ENCODE measurements around the gene IL32.
A peak's percentile ranks its signal among the peaks of the same experiment; 100 is the strongest.
"Not testable (repeated sequence)": the region's sequence is repeated elsewhere in the genome, so short reads cannot be mapped to it uniquely, and the experiment has no call there.

IL32 gene

DNA sequence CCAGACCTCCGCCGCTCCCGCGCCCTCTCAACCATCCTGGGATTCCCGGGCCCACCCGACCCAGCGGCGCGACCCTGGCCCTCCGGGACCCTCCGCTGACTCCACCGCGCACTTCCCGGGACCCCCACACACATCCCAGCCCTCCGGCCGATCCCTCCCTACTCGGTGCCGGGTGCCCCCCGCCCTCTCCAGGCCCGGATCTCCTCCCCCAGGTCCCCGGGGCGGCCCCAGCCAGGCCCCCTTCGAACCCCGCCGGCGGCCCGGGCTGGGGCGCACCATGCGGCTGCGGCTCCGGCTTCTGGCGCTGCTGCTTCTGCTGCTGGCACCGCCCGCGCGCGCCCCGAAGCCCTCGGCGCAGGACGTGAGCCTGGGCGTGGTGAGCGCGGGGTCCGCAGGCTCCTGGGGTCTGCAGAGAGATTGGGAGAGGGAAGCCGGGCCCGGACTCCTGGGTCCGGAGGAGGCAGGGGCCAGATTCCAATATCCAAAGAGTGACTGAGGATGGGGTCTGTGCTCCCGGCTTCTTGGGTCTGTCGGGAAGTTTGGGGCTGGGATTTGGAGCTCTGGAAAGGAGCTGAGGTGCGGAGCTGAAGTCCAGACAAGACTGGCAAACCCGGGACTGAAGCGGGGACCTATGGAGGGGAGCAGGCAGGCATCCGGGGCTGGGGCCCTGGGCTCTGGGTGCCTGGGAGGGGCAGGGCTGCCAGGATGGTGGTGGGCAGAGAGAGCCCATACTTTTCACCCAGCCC is 18.6 kb upstream of the IL32 start:
- H3K4me3 ChIP-seq (replicated peaks; ENCODE audit: low read depth, low read length) = 0 out of 2 replicates have a peak overlapping the region, but pooled peaks have one; percentile 13
- no peak for DNase-seq (ENCODE audit: extremely low read depth, low read depth)
- TF ChIP-seq, protein P1, sequence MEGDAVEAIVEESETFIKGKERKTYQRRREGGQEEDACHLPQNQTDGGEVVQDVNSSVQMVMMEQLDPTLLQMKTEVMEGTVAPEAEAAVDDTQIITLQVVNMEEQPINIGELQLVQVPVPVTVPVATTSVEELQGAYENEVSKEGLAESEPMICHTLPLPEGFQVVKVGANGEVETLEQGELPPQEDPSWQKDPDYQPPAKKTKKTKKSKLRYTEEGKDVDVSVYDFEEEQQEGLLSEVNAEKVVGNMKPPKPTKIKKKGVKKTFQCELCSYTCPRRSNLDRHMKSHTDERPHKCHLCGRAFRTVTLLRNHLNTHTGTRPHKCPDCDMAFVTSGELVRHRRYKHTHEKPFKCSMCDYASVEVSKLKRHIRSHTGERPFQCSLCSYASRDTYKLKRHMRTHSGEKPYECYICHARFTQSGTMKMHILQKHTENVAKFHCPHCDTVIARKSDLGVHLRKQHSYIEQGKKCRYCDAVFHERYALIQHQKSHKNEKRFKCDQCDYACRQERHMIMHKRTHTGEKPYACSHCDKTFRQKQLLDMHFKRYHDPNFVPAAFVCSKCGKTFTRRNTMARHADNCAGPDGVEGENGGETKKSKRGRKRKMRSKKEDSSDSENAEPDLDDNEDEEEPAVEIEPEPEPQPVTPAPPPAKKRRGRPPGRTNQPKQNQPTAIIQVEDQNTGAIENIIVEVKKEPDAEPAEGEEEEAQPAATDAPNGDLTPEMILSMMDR (IDR thresholded peaks at IDR 0.05; ENCODE audit: low read depth, low read length, missing control alignments) = no peak

DNA sequence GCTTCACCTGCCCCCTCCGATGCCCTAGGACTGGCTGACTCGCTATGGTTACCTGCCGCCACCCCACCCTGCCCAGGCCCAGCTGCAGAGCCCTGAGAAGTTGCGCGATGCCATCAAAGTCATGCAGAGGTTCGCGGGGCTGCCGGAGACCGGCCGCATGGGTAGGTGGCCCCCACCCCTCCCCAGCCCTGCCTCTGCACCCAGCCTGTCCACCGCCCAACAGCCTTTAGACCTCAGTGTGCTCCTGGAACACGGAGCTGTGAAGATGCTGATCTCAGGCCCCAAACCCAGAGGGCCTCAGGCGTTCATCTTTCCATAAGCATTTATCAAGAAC is 18.1 kb upstream of the IL32 start:
- TF ChIP-seq, protein P1 (IDR thresholded peaks at IDR 0.05; ENCODE audit: low read depth, low read length, missing control alignments) = no peak
- DNase-seq (ENCODE audit: extremely low read depth, low read depth) = no peak
- H3K4me3 ChIP-seq (replicated peaks; ENCODE audit: low read depth, low read length) = no peak overlapping the region

DNA sequence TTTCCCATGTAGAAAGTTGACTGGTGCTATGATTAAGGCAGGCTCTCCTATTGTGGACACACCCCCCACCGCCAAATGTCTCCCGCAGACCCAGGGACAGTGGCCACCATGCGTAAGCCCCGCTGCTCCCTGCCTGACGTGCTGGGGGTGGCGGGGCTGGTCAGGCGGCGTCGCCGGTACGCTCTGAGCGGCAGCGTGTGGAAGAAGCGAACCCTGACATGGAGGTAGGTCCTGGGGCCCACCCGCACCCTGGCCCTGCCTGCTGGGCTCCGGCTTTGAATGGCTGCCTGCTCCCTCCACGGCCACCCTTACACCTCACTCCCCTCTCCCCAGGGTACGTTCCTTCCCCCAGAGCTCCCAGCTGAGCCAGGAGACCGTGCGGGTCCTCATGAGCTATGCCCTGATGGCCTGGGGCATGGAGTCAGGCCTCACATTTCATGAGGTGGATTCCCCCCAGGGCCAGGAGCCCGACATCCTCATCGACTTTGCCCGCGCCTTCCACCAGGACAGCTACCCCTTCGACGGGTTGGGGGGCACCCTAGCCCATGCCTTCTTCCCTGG is 15.4 kb upstream of the IL32 start:
- TF ChIP-seq, protein P1 (IDR thresholded peaks at IDR 0.05; ENCODE audit: low read depth, low read length, missing control alignments) = no peak
- H3K4me3 ChIP-seq (replicated peaks; ENCODE audit: low read depth, low read length) = no peak overlapping the region
- no peak for DNase-seq (ENCODE audit: extremely low read depth, low read depth)

DNA sequence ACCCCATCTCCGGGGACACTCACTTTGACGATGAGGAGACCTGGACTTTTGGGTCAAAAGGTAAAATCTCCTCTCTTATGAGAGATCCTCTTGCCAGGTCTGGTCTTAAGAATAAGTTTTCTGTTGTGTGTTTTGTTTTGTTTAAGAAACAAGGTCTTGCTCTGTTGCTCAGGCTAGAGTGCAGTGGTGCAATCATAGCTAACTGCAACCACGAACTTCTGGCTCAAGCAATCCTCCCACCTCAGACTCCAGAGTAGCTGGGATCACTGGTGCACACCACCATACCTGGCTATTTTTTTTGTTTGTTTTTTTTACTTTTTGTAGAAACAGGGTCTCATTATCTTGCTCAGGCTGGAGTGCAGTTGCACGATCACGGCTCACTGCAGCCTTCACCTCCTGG is 15.0 kb upstream of the IL32 start:
- DNase-seq (ENCODE audit: extremely low read depth, low read depth) = no peak
- TF ChIP-seq, protein P1 (IDR thresholded peaks at IDR 0.05; ENCODE audit: low read depth, low read length, missing control alignments) = no peak
- H3K4me3 ChIP-seq (replicated peaks; ENCODE audit: low read depth, low read length) = no peak overlapping the region

DNA sequence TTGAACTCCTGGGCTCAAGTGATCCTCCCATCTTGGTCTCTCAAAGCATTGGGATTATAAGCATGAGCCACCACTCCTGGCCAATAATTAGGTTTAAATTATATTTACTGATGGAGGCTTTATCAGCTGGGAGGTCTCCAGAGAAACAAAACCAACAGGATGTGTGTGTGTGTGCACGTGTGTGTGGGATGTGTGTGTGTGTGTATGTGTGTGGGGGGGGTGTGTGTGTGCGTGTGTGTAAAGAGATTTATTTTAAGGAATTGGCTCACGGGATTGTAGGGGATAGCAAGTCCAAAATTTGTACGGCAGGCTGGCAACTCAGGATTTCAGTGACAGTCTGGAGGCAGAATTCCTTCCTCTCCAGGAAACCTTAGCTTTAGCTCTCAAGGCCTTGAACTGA is 14.4 kb upstream of the IL32 start:
- no peak for DNase-seq (ENCODE audit: extremely low read depth, low read depth)
- TF ChIP-seq, protein P1 (IDR thresholded peaks at IDR 0.05; ENCODE audit: low read depth, low read length, missing control alignments) = no peak
- H3K4me3 ChIP-seq (replicated peaks; ENCODE audit: low read depth, low read length) = no peak overlapping the region

DNA sequence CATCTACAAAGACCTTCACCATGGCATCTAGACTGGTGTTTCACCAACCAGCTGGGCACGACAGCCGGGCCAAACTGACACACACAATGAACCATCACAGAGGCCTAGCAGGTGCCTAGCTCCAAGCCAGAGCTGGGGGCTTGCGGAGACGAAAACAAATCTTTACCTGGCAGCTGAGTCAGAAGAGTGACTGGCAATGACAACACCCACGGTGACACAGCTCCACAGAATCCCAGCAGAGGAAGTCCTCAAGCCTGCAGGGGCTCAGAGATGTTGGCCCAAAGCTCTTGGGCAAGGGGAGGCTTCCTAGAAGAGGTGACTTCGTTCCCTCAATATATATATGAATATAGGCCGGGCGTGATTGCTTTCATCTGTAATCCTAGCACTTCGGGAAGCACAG is 13.9 kb upstream of the IL32 start:
- DNase-seq (ENCODE audit: extremely low read depth, low read depth) = no peak
- TF ChIP-seq, protein P1 (IDR thresholded peaks at IDR 0.05; ENCODE audit: low read depth, low read length, missing control alignments) = no peak
- H3K4me3 ChIP-seq (replicated peaks; ENCODE audit: low read depth, low read length) = no peak overlapping the region

DNA sequence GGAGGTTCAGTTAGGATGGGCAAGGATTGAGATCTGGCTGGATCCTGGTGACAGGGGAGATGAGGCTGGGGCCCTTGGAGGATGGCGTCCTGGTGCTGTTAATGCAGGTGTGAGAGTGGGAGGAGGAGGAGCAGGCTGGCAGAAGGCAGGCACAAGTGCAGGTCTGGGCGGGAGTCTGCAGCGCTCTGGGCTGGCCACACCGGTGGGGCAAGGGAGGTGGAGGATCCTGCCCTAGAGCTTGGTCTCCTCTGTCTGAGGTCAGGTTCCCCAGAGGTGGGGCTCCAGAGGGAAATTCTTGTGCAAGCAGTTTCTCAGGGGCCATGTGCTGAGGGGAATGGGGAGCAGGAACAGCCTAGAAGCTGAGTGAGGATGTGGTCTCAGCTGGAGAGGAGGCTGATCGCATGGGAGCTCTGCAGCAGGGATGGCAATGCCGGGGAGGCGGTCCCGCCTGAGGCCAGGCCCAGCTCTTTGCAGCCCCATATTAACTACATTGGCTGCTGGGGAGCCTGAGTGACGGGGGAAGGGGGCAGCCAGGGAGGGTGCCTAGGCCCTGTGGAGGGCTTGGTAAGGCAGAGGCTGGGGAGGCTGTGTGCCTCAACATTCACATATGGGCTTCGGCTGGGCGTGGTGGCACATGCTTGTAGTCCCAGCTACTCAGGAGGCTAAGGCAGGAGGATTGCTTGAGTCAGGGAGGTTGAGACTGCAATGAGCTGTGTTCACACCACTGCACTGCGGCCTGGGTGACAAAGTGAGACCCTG is 12.7 kb upstream of the IL32 start:
- H3K4me3 ChIP-seq (replicated peaks; ENCODE audit: low read depth, low read length); DNase-seq (ENCODE audit: extremely low read depth, low read depth): not testable (repeated sequence)

DNA sequence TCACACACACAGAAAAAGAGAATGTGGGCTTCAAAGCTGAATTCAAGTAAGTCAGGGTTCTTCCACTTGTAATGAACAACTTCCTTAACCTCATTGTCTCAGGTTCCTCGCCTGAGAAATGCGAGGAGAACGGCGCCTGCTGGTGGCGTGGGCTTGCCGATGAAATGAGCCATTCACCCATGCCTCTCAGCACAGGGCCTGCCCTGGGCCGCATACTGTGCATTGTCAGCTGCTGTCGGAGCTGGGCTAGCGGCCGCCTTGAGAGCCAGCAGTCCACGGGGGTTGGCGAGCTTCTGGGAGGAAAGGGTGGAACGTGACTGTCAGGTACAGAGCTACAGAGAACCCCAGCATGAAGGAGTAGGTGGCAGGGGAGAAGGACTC is 12.1 kb upstream of the IL32 start:
- H3K4me3 ChIP-seq (replicated peaks; ENCODE audit: low read depth, low read length); DNase-seq (ENCODE audit: extremely low read depth, low read depth): not testable (repeated sequence)

Data from HFF-Myc (cell line).